Diencephalon (tissue), 1 donor: ENCODE measurements around the gene SYNM. TPM values are rescaled to one million over a fixed set of nuclear protein-coding genes. Genes with fewer than 3 reads are reported as not detected.

Source experiments
- total RNA-seq: library from RNA; depleted of rRNA; stranded (reverse); fragments of >200 nt; gene quantifications from one replicate; pipeline ENCODE4 v1.2.3, GENCODE V29; 2014

SYNM gene
- total RNA-seq = 14.8 TPM

GRCh38 chr15:99104788-99105513 lies at the start of gene SYNM:
Gene SYNM, plus strand, starts transcription at chr15:99105080. Its CDS starts 120 bp downstream, at chr15:99105200.

Other genes starting within 250 kb of the SYNM start
- gene PGPEP1L, start 97.3 kb upstream of the SYNM start, total RNA-seq = not detected
- gene TTC23, start 144.5 kb downstream of the SYNM start, total RNA-seq = 9.7 TPM
- 31.1 TPM for gene LRRC28, start 146.4 kb downstream of the SYNM start, total RNA-seq